Activated T-cell treated with anti-CD3 and anti-CD28 coated beads, Interleukin-2, amount 50 U/mL, for 1 hour (primary cell): ENCODE data around the gene ZNF608.

Experiments
- DNase-seq: peaks from one replicate; pipeline ENCODE4 v3.0.0-alpha.2; 2020

The ZNF608 gene, protein sequence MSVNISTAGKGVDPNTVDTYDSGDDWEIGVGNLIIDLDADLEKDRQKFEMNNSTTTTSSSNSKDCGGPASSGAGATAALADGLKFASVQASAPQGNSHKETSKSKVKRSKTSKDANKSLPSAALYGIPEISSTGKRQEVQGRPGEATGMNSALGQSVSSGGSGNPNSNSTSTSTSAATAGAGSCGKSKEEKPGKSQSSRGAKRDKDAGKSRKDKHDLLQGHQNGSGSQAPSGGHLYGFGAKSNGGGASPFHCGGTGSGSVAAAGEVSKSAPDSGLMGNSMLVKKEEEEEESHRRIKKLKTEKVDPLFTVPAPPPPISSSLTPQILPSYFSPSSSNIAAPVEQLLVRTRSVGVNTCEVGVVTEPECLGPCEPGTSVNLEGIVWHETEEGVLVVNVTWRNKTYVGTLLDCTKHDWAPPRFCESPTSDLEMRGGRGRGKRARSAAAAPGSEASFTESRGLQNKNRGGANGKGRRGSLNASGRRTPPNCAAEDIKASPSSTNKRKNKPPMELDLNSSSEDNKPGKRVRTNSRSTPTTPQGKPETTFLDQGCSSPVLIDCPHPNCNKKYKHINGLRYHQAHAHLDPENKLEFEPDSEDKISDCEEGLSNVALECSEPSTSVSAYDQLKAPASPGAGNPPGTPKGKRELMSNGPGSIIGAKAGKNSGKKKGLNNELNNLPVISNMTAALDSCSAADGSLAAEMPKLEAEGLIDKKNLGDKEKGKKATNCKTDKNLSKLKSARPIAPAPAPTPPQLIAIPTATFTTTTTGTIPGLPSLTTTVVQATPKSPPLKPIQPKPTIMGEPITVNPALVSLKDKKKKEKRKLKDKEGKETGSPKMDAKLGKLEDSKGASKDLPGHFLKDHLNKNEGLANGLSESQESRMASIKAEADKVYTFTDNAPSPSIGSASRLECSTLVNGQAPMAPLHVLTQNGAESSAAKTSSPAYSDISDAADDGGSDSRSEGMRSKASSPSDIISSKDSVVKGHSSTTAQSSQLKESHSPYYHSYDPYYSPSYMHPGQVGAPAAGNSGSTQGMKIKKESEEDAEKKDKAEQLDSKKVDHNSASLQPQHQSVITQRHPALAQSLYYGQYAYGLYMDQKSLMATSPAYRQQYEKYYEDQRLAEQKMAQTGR (N-terminal part only)

DNA sequence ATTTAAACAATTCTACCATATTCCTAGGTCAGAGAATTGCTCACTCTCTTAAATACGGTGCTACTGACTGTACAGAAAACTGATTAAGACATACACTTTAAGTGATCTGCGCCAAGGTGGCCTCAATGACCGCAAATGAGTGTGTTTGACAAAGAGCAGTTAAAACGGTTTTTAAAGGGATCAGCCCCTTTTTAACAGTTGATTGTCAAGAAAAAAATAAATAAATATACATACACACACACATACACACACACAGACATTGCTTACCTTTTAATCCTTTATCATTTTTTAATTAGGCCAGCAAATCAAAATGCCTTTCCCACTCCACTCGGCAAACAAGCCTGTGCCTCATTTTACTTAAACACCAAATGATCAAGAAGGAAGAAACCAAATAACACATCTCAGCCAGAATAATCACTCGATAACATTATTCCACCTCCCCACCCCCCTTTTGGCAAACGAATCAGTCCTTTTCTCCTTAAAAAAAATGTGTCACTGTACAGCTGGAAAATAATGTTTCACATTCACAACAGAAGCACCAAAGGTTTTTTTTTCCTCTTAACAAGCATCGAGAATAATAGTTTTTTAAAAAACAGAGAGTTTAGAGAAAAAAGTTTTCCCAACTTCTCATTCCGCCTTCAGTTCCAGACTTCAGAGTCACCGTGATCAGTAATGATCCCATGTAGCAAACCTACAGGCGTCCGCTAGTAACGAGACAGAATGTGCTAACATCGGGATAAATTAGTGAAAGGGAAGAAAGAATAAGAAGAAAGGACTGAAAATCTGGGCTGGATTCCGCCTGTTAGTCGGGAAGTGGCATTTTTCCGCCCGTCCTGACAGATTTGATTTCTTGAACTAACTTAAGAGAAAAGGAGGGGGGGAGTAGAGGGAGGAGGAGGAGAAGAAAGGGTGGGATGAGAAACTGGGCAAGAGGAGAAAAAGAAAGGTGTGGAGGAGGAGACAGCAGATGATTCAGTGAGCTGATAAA lies at the start of gene ZNF608:
TSS of gene ZNF608 (minus strand) at position 712 of the 988 bp plus-strand sequence. CDS start 1,650 bp downstream, outside the sequence.
- no peak for DNase-seq

DNA sequence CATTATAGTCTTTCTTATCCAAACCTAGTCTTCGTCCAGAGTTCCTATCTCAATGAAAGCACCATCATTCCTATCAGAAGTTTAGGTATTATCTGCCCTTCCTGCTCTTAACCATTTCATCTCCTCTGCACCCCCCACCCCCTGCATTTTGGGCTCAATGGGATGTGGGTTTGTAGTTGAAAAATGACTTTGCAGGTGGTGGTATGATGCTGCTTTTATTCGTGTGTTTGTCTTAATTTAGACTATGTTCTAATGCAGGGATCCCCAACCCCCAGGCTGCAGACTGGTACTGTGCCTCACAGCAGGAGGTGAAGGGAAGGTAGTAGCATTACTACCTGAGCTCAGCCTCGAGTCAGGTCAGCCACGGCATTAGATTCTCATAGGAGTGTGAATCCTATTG lies 49.4 kb upstream of the ZNF608 start:
- DNase-seq = no peak

DNA sequence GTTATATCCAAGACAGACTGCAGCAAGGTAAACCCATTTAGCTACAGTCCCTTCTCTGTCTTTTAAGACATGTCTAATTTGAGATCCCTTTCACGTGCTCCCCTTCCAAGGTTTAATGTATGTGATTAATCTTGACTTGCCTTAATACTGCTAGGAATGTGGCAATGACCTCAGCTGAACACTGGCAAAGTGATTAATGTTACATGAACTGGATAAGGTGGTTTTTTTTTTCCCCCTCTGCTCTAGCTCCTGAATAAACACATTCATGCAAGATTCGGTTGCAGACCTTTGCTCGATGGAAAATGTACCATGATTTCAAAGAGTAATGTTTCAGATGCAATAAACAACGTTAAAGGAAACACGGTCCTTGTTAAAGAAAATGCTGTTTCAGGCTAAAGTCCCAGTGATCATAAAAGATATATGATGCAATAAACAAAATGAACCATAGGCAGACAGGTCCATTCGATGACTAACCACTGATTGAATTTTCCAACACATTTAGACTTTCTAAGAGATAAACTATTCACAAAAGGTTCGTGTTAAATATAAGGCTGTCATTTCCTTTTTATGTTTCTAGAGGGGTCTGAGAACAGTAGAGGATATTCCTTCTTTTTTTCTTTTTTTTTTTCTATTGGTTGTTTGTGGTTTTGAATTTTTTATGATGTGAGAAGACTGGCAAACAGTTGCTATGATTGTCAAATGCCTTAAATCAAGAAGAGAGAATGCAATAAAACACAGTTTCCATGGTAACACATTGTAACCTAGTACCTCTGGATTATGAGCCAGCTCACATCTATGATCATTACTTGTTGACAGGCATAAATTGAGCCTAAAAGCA lies 44.7 kb upstream of the ZNF608 start:
- no peak for DNase-seq

DNA sequence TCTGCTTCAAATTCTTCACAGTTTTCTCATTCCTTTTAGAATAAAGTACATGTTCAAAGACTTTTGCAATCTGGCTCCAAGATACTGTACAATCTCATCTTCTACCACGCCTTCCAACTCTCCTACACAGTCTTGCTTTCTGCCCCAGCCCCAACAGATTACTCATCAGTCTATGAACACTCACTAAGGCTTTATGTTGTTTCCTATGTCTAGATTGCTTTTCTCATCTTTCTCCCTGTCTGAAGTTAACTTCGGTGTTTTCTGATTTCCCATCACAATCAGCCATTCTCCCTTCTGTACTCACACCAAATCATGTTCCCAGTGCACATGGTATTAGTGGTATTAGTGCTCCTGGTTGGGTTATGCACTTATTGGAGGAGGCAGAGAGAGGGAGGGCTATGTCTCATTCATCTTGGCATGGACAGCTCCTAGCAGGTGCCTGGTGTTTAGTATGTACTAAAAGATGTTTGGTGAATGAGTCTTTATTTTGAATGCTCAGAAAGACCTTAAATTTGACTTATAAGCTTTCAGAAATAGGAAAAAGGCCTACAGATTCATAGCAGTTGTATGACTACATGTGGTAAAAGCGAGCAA lies 44.0 kb upstream of the ZNF608 start:
- DNase-seq = no peak

DNA sequence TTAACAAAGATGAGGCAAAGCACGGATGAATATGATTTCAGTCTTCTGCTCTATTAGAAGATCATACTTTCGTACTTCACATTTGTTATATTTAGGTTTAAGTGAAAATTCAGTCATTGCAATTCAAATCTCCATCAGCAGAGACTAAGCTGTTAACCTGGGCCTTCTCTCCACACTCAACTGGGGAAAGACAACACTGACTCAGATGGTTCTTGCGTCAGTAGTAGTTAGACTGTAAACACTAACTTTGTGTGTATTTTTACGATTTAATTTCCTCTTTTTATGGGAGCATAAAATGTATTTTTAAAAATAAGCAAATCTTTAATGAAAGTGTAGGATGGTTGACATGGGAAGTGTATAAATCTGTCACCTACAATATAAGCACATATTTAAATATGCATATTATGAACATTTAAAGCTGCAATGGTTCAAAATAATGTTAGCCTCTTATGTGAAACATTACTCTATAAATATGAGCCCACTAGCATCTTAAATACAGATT lies 42.7 kb upstream of the ZNF608 start:
- no peak for DNase-seq

DNA sequence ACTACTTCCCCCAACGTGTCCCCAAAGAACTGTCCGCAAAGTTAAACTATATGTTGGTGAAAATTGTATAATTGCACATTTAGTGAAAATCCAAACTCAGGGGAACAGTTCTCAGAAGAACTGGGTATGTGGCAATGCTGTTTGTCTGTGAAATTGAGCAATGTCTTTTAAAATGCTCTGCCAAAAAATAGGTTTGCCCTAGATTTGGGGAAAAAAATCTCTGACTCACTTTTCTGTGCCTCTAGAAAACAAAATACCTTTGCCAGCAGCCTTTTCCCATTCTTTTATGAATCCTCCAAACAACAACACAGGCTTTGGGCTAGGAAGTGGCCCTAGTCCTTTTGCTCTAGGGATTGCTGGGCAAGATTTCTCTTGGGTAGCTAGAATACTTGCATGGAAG lies 37.4 kb upstream of the ZNF608 start:
- DNase-seq = no peak

DNA sequence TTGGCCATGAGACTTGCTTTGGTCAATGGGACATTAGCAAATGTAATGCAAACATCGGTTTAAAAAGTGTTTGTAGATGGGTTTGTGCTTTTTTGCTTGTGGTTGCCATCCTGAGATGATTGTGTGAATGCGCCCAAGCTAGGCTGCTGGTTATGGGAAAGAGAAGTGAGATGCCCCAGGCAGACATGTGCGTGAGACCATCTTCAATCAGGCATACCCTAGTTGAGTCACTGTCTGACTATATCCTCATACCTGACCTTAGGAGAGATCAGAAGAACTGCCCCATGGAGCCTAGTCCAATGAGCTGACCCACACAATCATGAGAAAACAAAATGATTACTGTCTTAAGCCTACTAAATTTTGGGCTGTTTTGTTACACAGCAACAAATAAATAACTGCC lies 36.8 kb upstream of the ZNF608 start:
- DNase-seq = no peak

DNA sequence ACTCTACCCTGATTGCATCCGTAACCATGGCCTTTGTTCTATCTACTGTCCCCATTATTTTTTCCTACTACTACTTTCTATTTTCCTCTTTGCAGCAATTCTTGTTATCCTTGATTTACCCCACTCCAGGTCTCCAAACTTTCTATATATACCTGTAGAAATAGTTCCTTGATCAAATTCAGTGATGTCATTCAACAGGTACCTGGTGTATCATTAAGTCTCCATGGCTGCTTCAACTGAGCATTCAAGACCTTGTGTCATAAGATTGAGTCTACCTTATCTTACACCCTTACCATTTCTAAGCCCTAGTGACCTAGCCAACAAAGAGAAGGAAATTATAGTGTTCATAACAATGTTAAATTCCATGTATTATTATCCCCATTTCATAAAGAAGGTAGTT lies 35.8 kb upstream of the ZNF608 start:
- DNase-seq = no peak

DNA sequence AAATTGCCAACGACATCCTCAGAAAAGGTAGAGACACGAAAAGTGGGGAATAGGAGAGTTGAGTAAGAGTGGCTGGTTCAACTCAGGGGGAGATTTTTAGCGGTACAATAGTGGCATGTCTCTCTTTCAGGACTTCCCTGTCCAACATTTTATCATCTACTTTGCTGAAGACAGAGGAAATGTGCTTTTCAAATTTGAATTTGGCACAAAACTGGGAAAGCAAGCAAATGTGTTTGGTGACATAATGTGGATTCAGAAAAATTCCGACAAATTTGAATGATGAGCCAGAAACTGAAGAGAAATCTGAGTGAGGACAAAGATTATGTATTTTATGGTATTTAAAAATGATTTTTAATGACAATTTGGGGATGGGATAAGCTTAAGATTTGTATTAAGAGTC lies 33.6 kb upstream of the ZNF608 start:
- DNase-seq = no peak

DNA sequence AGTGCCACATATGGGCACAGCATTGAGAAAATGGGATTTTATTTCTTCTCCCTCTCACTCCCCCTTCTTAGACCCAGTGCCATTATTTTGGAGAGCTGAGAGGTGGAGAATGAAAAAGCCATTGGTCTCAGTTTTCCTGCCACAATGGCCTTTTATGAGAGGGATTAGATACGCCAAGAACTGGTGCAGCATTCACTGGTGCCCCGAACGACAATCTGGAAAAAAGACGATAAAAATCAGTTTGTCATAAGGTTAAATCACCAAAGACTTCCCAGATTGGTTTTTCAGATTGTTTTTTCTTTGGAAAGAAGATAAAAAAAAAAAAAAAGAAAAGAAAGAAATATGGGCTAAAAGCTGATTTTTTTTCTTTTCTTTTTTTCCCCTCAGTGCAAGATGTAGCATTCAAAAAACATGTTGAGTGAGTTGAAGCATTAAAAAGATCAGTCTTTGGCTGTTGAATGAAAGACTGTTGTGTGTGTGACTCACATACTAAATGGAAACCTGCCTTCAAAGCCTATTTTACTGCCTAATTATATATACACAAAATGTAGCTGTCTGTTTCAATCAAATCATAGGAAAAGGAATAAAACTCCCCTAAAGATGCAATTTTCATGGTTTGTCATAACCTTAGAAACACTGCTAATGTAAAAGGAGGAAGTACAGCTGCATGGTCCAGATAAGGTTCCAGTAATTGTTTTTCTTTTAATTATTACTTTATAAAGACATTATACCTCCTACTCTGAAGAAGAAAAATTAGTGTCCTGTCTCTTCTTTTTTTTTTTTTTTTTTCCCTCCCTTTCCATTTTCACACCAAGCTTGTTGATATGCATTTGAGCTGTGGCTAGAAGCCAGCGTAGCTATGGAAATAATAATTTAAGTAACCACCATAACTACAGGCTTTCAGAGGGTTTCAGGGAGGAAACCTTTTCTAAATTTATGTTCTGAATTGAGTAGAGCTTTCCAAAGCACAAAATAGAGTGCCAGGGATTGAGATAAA lies 27.2 kb upstream of the ZNF608 start:
- DNase-seq = no peak

DNA sequence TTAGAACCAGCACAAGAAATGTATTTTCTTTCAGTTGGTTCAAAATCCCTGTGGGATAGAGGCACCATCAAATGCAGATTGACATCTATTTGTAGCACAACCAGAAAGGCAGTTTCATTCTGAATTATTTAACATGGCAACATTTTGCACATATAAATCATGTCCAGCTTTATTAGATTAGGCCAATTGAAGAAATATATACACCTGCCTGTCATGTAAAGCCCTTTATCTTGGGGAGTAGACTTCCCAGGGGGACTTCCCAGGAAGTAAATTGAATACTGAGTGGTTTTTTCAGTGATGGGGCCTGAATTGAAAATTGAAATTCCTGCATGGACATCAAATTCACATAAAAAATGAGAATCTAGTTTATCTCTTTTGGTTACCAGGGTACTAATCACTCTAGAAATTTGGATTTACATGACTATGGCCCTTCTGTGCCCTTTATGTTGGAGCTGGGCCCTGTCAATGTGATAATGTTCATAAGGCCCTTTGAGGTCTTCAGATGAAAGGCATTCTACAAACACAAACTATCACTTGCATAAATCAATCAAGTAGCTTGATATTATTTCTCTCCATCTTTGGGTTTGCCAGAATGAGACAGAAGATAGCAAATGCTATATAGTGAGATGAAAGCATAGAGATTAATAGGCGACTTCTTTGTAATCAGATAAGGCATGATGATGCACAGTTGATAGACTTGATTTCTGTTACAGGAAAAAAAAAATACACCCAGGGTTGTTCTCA lies 26.2 kb upstream of the ZNF608 start:
- no peak for DNase-seq

DNA sequence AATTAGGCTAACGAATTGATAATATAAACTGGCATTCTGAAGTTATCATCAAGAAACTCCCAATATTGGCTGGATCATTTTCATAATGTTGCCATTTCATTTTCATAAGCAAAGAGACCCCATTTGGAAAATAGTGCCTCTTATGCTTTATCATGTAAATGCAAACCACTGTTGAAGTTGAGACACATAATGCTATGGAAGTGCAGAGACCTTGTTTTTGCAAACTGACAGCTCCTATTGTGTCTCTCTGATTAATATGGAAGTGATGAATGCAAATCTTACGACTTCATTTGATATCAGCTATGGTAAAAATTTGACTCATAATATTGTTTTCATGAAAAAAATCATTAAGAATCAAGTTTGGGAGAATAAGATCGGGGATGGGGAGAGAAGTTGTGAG lies 25.3 kb upstream of the ZNF608 start:
- no peak for DNase-seq

DNA sequence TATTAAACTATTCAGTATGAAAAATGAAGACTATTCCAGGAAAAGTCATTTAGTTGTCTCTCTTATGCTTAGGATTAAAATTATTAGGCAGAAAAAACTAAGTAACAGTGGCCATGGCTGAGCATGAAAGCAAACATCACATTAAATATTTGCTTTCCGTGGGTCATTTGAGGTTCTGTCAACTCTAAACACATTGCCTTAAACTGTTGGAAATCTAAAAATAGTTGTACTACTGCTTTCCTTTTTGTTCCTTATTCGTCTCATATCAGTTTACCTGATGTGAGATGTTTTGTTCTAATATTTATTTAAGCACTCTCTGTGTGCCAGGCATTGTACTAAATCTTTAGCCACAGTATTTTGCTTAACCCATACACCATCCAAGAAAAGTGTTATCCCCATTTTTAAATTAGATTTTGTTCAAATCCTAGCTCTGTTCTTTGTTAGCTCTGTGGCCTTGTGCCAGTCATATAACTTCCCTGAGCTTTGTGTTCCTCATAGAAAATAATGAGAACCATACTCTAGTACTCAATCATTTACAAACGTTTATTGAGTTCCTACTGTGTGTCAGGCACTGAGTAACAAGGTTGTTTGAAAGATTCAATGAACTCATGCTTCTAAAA lies 18.7 kb upstream of the ZNF608 start:
- no peak for DNase-seq

DNA sequence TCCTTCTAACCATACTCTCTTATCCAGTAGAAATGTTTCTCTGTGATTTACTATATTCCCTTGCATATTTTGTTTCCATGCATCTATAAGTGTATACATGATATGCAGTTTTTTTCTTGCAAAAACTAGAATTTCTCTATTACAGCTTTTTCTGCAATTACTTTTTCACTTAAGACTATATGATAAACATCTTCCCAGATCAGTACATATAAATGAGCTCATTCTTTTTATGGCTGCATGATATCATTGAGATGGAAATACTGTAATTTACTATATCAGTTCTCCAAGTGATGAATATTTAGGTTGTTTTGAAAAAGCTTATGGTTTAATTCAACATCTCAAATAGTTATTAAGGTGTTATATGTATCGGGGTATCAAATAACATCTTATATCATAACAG lies 18.1 kb upstream of the ZNF608 start:
- no peak for DNase-seq

DNA sequence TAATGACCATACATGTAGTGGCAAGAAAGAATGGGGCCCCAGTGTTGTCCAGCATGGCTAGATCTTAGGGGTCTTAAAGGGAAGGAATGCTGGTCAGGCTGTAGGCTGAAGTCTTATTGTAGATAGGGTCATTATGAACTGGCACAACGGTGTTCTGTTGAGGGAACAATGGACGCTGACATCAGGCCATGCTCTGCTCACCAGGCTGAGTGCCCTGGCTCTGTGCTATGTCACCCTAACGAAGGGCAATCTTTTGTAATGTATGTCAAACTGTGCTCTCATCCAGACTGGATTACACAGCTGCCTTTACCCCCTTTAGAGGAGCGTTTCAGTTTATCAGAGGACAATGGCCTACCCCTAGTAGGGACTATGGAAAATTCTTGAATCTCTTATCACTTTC lies 14.6 kb upstream of the ZNF608 start:
- no peak for DNase-seq

DNA sequence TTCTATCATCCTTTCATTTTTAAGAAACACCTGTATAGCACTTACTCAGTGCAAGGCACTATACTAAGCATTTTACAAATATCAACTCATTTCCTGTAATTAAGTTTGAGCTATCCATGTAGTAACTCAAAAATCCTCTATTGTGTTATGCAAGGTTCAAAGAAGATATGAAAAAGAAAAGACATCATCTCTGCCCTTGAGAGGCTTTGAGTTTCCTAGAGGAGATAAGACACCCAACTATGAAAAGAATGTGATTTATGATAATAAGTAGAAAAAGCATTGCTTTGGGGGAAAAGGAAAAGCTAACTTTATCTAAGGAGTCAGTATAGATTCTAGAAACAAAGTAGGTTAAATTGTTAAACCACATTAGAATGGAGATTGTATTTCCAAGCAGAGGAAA lies 14.2 kb upstream of the ZNF608 start:
- DNase-seq = no peak

DNA sequence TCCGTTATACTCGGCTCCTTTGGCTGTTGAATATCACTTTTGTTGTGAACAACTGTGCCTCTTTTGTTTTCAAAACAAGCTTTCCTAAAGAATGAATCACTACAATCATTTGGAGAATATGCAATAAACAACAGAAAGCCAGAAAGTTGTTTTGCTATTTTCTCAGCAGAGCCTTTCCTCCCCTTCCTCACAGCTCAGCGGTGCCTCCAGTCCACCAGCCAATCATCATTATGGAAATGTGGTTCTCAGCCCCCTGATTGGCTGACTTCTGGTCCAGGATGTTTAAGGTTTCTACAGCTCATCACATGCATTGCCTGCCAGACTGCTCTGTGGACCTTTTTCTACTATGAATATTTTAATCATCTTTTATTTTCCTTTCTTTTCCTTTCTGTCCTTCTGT lies 9.1 kb upstream of the ZNF608 start:
- DNase-seq = no peak

DNA sequence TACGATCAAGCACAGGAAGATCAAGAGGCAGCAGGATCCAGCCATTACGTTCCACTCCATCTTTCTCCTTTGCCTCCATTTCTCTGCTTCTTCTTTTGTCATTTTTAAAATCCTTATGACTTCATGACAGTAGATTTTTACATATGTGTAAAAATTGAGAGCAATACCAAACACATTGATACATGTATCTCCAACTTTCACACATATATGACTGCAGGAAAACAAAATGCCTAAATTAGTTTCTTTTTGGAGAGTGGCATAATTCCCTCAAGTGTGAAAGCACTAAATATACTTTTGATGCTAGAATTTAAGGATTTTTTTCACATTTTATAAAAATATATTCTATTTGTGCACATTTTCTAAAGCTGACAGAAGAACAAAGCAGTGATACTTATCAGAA lies 8.6 kb upstream of the ZNF608 start:
- DNase-seq = no peak
